H1 (cell line): Measurements from ENCODE around the gene UQCRFS1. TPM values are rescaled to one million over a fixed set of nuclear protein-coding genes. Genes with fewer than 3 reads are reported as not detected.

Source experiments
- ATF2 ChIP-seq: IDR thresholded peaks from 2 replicates; pipeline ENCODE4 v1.6.1; 2012; ENCODE audit warnings: low read length, inconsistent platforms
- BRCA1 ChIP-seq: IDR thresholded peaks from 2 replicates; pipeline ENCODE4 v1.6.1; 2012; ENCODE audit warnings: low read depth, low read length, improper control_type of control experiment
- CHD1 ChIP-seq: IDR thresholded peaks from 2 replicates; pipeline ENCODE4 v1.6.1; 2012; ENCODE audit warnings: low read depth, low read length, improper control_type of control experiment
- EGR1 ChIP-seq: IDR thresholded peaks from 2 replicates; pipeline ENCODE4 v1.6.1; 2011; ENCODE audit warnings: low read depth, low read length, borderline replicate concordance
- HDAC2 ChIP-seq, 2 experiments: fragments of 300-600 bp in 1 of 2; sonication (generic) in 1 of 2; IDR thresholded peaks; 2 replicates each; pipeline ENCODE4 v1.6.1; 2011 to 2012; ENCODE audit warnings: low read depth in 2 of 2, low read length in 2 of 2, mild to moderate bottlenecking in 2 of 2, moderate library complexity in 2 of 2, borderline replicate concordance in 1 of 2, inconsistent platforms in 1 of 2
- polyA plus RNA-seq, 7 experiments: library from polyadenylated mRNA; depleted of rRNA in 3 of 7; stranded (reverse) in 5 of 7; unstranded in 2 of 7; fragments of >200 nt in 5 of 7; fragments of 200-250 nt in 2 of 7; gene quantifications; 1 replicate in 5 of 7; 2 replicates in 1 of 7; 4 replicates in 1 of 7; pipeline versions ENCODE4 v1.2.1 to v1.2.3, GENCODE V29; 2011 to 2013; ENCODE audit warnings: missing spikeins in 2 of 7, mixed read lengths in 2 of 7
- total RNA-seq: library from RNA; stranded (reverse); fragmentation: NEBNext Ultra II Directional; extraction: Animal tissue kit (Norgen Biotek cat#: 25700); gene quantifications from 2 replicates; pipeline ENCODE4 v1.2.1, GENCODE V29; 2021
- TF ChIP-seq, protein P1 (sequence below): fragments of 300-600 bp; sonication (generic); IDR thresholded peaks from 2 replicates; pipeline ENCODE4 v1.7.1; 2012; ENCODE audit warnings: low read length, moderate library complexity, mild to moderate bottlenecking, inconsistent platforms; ENCODE audit not compliant: insufficient replicate concordance

The UQCRFS1 gene
- total and polyA plus RNA-seq, 2 of the 8 experiments (the other 6 are each of a cell fraction or from before 2014, with no cell fraction given): 52.4 to 59.1 TPM

- TF ChIP-seq, protein P1, sequence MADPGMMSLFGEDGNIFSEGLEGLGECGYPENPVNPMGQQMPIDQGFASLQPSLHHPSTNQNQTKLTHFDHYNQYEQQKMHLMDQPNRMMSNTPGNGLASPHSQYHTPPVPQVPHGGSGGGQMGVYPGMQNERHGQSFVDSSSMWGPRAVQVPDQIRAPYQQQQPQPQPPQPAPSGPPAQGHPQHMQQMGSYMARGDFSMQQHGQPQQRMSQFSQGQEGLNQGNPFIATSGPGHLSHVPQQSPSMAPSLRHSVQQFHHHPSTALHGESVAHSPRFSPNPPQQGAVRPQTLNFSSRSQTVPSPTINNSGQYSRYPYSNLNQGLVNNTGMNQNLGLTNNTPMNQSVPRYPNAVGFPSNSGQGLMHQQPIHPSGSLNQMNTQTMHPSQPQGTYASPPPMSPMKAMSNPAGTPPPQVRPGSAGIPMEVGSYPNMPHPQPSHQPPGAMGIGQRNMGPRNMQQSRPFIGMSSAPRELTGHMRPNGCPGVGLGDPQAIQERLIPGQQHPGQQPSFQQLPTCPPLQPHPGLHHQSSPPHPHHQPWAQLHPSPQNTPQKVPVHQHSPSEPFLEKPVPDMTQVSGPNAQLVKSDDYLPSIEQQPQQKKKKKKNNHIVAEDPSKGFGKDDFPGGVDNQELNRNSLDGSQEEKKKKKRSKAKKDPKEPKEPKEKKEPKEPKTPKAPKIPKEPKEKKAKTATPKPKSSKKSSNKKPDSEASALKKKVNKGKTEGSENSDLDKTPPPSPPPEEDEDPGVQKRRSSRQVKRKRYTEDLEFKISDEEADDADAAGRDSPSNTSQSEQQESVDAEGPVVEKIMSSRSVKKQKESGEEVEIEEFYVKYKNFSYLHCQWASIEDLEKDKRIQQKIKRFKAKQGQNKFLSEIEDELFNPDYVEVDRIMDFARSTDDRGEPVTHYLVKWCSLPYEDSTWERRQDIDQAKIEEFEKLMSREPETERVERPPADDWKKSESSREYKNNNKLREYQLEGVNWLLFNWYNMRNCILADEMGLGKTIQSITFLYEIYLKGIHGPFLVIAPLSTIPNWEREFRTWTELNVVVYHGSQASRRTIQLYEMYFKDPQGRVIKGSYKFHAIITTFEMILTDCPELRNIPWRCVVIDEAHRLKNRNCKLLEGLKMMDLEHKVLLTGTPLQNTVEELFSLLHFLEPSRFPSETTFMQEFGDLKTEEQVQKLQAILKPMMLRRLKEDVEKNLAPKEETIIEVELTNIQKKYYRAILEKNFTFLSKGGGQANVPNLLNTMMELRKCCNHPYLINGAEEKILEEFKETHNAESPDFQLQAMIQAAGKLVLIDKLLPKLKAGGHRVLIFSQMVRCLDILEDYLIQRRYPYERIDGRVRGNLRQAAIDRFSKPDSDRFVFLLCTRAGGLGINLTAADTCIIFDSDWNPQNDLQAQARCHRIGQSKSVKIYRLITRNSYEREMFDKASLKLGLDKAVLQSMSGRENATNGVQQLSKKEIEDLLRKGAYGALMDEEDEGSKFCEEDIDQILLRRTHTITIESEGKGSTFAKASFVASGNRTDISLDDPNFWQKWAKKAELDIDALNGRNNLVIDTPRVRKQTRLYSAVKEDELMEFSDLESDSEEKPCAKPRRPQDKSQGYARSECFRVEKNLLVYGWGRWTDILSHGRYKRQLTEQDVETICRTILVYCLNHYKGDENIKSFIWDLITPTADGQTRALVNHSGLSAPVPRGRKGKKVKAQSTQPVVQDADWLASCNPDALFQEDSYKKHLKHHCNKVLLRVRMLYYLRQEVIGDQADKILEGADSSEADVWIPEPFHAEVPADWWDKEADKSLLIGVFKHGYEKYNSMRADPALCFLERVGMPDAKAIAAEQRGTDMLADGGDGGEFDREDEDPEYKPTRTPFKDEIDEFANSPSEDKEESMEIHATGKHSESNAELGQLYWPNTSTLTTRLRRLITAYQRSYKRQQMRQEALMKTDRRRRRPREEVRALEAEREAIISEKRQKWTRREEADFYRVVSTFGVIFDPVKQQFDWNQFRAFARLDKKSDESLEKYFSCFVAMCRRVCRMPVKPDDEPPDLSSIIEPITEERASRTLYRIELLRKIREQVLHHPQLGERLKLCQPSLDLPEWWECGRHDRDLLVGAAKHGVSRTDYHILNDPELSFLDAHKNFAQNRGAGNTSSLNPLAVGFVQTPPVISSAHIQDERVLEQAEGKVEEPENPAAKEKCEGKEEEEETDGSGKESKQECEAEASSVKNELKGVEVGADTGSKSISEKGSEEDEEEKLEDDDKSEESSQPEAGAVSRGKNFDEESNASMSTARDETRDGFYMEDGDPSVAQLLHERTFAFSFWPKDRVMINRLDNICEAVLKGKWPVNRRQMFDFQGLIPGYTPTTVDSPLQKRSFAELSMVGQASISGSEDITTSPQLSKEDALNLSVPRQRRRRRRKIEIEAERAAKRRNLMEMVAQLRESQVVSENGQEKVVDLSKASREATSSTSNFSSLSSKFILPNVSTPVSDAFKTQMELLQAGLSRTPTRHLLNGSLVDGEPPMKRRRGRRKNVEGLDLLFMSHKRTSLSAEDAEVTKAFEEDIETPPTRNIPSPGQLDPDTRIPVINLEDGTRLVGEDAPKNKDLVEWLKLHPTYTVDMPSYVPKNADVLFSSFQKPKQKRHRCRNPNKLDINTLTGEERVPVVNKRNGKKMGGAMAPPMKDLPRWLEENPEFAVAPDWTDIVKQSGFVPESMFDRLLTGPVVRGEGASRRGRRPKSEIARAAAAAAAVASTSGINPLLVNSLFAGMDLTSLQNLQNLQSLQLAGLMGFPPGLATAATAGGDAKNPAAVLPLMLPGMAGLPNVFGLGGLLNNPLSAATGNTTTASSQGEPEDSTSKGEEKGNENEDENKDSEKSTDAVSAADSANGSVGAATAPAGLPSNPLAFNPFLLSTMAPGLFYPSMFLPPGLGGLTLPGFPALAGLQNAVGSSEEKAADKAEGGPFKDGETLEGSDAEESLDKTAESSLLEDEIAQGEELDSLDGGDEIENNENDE: no peak
- no peak for TF ChIP-seq EGR1
- TF ChIP-seq ATF2: no peak
- TF ChIP-seq HDAC2 (IDR thresholded peaks at IDR 0.05; ENCODE audit: borderline replicate concordance in 1 of 2, low read depth in 2 of 2, low read length in 2 of 2): no peak
- no peak for TF ChIP-seq BRCA1
- TF ChIP-seq CHD1: no peak
These were observed 2.4 kb upstream of the UQCRFS1 start (continued) for GRCh38 chr19:29215322-29215845.
